GF-D8 (cell line): ENCODE measurements around the gene NKPD1.
A peak's percentile ranks its signal among the peaks of the same experiment; 100 is the strongest.

Source experiments
- DNase-seq: peaks from one replicate; lab custom pipeline; 2025; lab: John Stamatoyannopoulos, UW

NKPD1 gene

GRCh38 chr19:45160870-45161737 lies at the start of gene NKPD1:
TSS of gene NKPD1 (minus strand) at chr19:45160982. CDS start at chr19:45160150, 832 bp downstream.
- DNase-seq = no peak

- no peak for DNase-seq
These were observed 45.5 kb upstream of the NKPD1 start for GRCh38 chr19:45206328-45206727.

- DNase-seq = no peak
These were observed 45.0 kb upstream of the NKPD1 start for GRCh38 chr19:45205810-45206209.

GRCh38 chr19:45202637-45203036 lies 41.9 kb upstream of the NKPD1 start:
- no peak for DNase-seq

GRCh38 chr19:45200568-45200967 lies 39.8 kb upstream of the NKPD1 start:
- DNase-seq = no peak

- no peak for DNase-seq
These were observed 35.0 kb upstream of the NKPD1 start for GRCh38 chr19:45195764-45196163.

GRCh38 chr19:45191375-45191774 lies 30.6 kb upstream of the NKPD1 start:
- DNase-seq = no peak

- no peak for DNase-seq
These were observed 29.2 kb upstream of the NKPD1 start for GRCh38 chr19:45189971-45190370.

- no peak for DNase-seq
These were observed 26.8 kb upstream of the NKPD1 start for GRCh38 chr19:45187421-45188100.

GRCh38 chr19:45186509-45187334 lies 25.9 kb upstream of the NKPD1 start:
- no peak for DNase-seq

GRCh38 chr19:45184115-45184514 lies 23.3 kb upstream of the NKPD1 start:
- no peak for DNase-seq

GRCh38 chr19:45182758-45183157 lies 22.0 kb upstream of the NKPD1 start:
- DNase-seq = no peak

GRCh38 chr19:45180936-45181335 lies 20.2 kb upstream of the NKPD1 start:
- DNase-seq = no peak

GRCh38 chr19:45179892-45180370 lies 19.1 kb upstream of the NKPD1 start:
- DNase-seq = no peak

GRCh38 chr19:45179072-45179891 lies 18.5 kb upstream of the NKPD1 start:
- no peak for DNase-seq

- DNase-seq = peak; percentile 100
These were observed 17.7 kb upstream of the NKPD1 start, which contains the start of gene BLOC1S3 for GRCh38 chr19:45178262-45179071. TSS of gene BLOC1S3 (plus strand) at chr19:45178784. CDS start at chr19:45179297, 513 bp downstream.

- peak; percentile 63 for DNase-seq
These were observed 17.1 kb upstream of the NKPD1 start, which contains the start of gene TRAPPC6A for GRCh38 chr19:45177817-45178261. TSS of gene TRAPPC6A (minus strand) at chr19:45178237. CDS start at chr19:45178218, 19 bp downstream.

- DNase-seq = no peak
These were observed 14.9 kb upstream of the NKPD1 start for GRCh38 chr19:45175515-45176345.

GRCh38 chr19:45173816-45174215 lies 13.0 kb upstream of the NKPD1 start:
- no peak for DNase-seq
